ENCODE results near the gene PCGF3.

DNA sequence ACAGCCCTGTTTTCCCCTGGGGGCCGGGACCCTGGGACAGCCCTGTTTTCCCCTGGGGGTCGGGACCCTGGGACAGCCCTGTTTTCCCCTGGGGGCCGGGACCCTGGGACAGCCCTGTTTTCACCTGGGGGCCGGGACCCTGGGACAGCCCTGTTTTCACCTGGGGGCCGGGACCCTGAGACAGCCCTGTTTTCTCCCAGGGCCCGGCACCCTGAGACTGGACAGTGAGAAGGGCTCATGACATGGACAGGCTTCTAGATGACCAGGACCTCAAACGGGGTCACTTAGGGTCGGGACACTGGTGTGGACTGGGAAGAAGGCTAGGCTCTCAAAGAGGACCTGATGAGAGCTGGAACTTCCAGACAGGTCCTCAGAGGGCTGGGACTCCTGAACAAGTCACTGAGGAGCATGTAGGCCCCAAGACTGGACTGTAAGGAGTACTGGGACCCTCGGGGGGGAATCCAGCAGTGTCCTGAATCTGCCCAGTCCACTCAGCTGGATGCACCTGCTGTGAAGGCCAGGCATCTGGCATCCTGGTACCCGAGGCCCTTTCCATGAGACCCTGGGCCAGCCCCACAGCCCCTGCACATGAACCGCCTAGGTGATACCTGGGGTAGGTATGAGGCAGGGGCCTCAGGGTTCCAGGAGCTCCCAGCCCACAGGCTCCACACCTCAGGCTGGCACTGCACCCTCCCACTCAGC lies 2.4 kb downstream of the PCGF3 start:
- TF ChIP-seq, protein P1, sequence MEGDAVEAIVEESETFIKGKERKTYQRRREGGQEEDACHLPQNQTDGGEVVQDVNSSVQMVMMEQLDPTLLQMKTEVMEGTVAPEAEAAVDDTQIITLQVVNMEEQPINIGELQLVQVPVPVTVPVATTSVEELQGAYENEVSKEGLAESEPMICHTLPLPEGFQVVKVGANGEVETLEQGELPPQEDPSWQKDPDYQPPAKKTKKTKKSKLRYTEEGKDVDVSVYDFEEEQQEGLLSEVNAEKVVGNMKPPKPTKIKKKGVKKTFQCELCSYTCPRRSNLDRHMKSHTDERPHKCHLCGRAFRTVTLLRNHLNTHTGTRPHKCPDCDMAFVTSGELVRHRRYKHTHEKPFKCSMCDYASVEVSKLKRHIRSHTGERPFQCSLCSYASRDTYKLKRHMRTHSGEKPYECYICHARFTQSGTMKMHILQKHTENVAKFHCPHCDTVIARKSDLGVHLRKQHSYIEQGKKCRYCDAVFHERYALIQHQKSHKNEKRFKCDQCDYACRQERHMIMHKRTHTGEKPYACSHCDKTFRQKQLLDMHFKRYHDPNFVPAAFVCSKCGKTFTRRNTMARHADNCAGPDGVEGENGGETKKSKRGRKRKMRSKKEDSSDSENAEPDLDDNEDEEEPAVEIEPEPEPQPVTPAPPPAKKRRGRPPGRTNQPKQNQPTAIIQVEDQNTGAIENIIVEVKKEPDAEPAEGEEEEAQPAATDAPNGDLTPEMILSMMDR (conservative IDR thresholded peaks at IDR 0.05; ENCODE audit: low read depth, low read length), result no peak
- TF ChIP-seq EZH2 (IDR thresholded peaks at IDR 0.05; ENCODE audit: low read length, unreplicated experiment), result no peak
- TF ChIP-seq EZH2phosphoT487 (IDR thresholded peaks at IDR 0.05; ENCODE audit: borderline replicate concordance, low read length), result no peak
